Mesendoderm (in vitro differentiated cells): ENCODE results near the gene SREBF1.
A peak's percentile ranks its signal among the peaks of the same experiment; 100 is the strongest.

Source experiments
- DNase-seq: peaks from one replicate; pipeline ENCODE4 v3.0.0; 2013
- H2AK5ac ChIP-seq: 2 replicates; pipeline ENCODE4 v1.6.1; 2013; ENCODE audit warnings: low read length, inconsistent platforms
- H2BK120ac ChIP-seq: 2 replicates; pipeline ENCODE4 v1.6.1; 2013; ENCODE audit warnings: low read depth, mild to moderate bottlenecking, low read length, moderate library complexity, mixed read lengths
- H2BK15ac ChIP-seq: replicated peaks from 2 replicates; pipeline ENCODE4 v1.6.1; 2013; ENCODE audit warnings: low read depth, mild to moderate bottlenecking, moderate library complexity
- H2BK5ac ChIP-seq: 2 replicates; pipeline ENCODE4 v1.6.1; 2013; ENCODE audit warnings: low read length, inconsistent platforms
- H3K18ac ChIP-seq: 2 replicates; pipeline ENCODE4 v1.6.1; 2013; ENCODE audit warnings: mild to moderate bottlenecking, low read length, mixed read lengths
- H3K23ac ChIP-seq: one replicate; pipeline ENCODE4 v1.6.1; 2013; ENCODE audit warnings: low read length
- H3K27ac ChIP-seq: 2 replicates; pipeline ENCODE4 v1.5.1; 2013; ENCODE audit warnings: low read depth, mild to moderate bottlenecking, inconsistent platforms, low read length, moderate library complexity
- H3K27me3 ChIP-seq: 2 replicates; pipeline ENCODE4 v1.6.1; 2013; ENCODE audit warnings: low read length, control low read depth, mild to moderate bottlenecking, inconsistent platforms; ENCODE audit not compliant: insufficient read depth, poor library complexity
- H3K36me3 ChIP-seq: 2 replicates; pipeline ENCODE4 v1.6.1; 2013; ENCODE audit warnings: low read length, inconsistent platforms; ENCODE audit not compliant: control insufficient read depth, insufficient read depth
- H3K4ac ChIP-seq: one replicate; pipeline ENCODE4 v1.6.1; 2013; ENCODE audit warnings: low read depth, mild to moderate bottlenecking, low read length, moderate library complexity
- H3K4me1 ChIP-seq: 2 replicates; pipeline ENCODE4 v1.6.1; 2013; ENCODE audit warnings: low read depth, low read length, inconsistent platforms; ENCODE audit not compliant: control insufficient read depth
- H3K4me2 ChIP-seq: 2 replicates; pipeline ENCODE4 v1.6.1; 2013; ENCODE audit warnings: low read length
- H3K4me3 ChIP-seq: 2 replicates; pipeline ENCODE4 v1.5.1; 2013; ENCODE audit warnings: mild to moderate bottlenecking, low read length
- H3K56ac ChIP-seq: one replicate; pipeline ENCODE4 v1.6.1; 2013; ENCODE audit warnings: low read length
- H3K79me1 ChIP-seq: 2 replicates; pipeline ENCODE4 v1.6.1; 2013; ENCODE audit warnings: low read length, inconsistent platforms
- H3K79me2 ChIP-seq: 2 replicates; pipeline ENCODE4 v1.6.1; 2013; ENCODE audit warnings: mild to moderate bottlenecking, low read length; ENCODE audit not compliant: control insufficient read depth, insufficient read depth
- H3K9ac ChIP-seq: 2 replicates; pipeline ENCODE4 v1.6.1; 2013; ENCODE audit warnings: low read length, inconsistent platforms
- H4K5ac ChIP-seq: one replicate; pipeline ENCODE4 v1.6.1; 2013; ENCODE audit warnings: low read length
- H4K8ac ChIP-seq: one replicate; pipeline ENCODE4 v1.6.1; 2013; ENCODE audit warnings: low read depth, mild to moderate bottlenecking, control low read depth, low read length, moderate library complexity
- WGBS: extraction: QIAGEN DNeasy Blood & Tissue Kit; methylation state at CpG from one replicate; pipeline ENCODE4 v1.1.7; 2013; ENCODE audit warnings: low lambda C conversion rate, missing lambda C conversion rate; ENCODE audit not compliant: insufficient coverage; ENCODE audit errors: extremely low coverage; 5-methylcytosine and 5-hydroxymethylcytosine counted together

Gene SREBF1

GRCh38 chr17:17766077-17766743 is 70.6 kb downstream of the SREBF1 start:
- Histone ChIP-seq H3K4me1 (no peaks in the 10 kb centered on the region), H3K9ac (no peak overlapping the region), H3K23ac (no peak overlapping the region), H4K8ac (no peak overlapping the region), H3K79me2 (no peaks in the 10 kb centered on the region), H3K4me2 (no peak overlapping the region), H3K27ac (no peak overlapping the region), H3K79me1 (no peaks in the 10 kb centered on the region), H4K5ac (no peak overlapping the region), H3K4ac (no peak overlapping the region), H3K27me3 (no peaks in the 10 kb centered on the region), H2BK5ac (no peak overlapping the region), H2BK120ac (no peak overlapping the region), H3K4me3 (no peak overlapping the region), H2BK15ac (no peak overlapping the region), H2AK5ac (no peak overlapping the region), H3K56ac (no peak overlapping the region), H3K18ac (no peak overlapping the region), H3K36me3 (no peaks in the 10 kb centered on the region)
- no peak for DNase-seq
- no CpG with 5 or more reads among the region's 20 CpGs for WGBS

DNA sequence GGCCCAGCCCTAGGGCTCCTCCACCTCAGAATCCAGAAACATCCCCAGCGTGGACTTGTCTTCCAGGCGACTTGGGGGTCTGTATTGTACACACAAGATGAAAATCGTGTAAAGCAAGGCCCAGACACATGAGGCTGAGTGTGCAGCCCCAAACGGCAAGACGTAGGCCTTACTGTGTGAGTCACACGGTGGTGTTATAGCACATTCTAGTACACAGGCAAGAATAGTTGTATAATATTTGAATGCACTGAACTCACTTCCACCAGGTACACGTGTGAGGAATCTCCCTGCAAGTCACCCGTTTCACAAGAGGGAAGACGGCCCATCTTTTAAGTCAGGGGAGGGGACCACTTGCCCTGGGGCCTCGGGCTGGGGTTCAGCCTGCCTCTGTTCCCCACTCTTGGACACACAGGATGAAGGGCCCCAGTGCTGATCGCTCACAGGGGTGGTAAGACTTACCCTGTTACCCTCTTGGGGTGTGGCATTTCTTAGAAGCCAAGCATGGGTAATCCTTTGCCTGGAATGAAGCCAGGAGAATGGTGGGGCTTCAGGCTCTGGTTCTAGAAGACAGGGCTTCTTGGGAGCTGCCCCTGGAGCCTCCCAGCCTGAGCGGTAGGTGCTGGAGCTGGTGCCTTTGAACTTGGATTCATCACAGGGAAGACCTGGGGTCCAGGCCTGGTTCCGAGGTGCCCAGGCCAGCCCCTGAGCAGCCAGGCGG is 71.3 kb downstream of the SREBF1 start:
- Histone ChIP-seq H3K4me1 (no peaks in the 10 kb centered on the region), H3K4ac (no peak overlapping the region), H3K79me1 (no peaks in the 10 kb centered on the region), H2BK15ac (no peak overlapping the region), H4K8ac (no peak overlapping the region), H4K5ac (no peak overlapping the region), H3K27ac (no peak overlapping the region), H2BK5ac (no peak overlapping the region), H3K18ac (no peak overlapping the region), H3K36me3 (no peaks in the 10 kb centered on the region), H3K27me3 (no peaks in the 10 kb centered on the region), H2AK5ac (no peak overlapping the region), H3K4me2 (no peak overlapping the region), H3K79me2 (no peaks in the 10 kb centered on the region), H3K9ac (no peak overlapping the region), H3K4me3 (no peak overlapping the region), H3K23ac (no peak overlapping the region), H2BK120ac (no peak overlapping the region), H3K56ac (no peak overlapping the region)
- no CpG with 5 or more reads among the region's 14 CpGs for WGBS
- DNase-seq = no peak

- Histone ChIP-seq H3K4me3 (no peak overlapping the region), H3K23ac (no peak overlapping the region), H2BK5ac (no peak overlapping the region), H2BK15ac (no peak overlapping the region), H2AK5ac (no peak overlapping the region), H3K4ac (no peak overlapping the region), H3K4me1 (no peaks in the 10 kb centered on the region), H3K36me3 (no peaks in the 10 kb centered on the region), H4K5ac (no peak overlapping the region), H3K9ac (no peak overlapping the region), H3K27me3 (no peaks in the 10 kb centered on the region), H3K18ac (no peak overlapping the region), H3K79me1 (no peaks in the 10 kb centered on the region), H3K27ac (no peak overlapping the region), H3K4me2 (no peak overlapping the region), H3K56ac (no peak overlapping the region), H4K8ac (no peak overlapping the region), H2BK120ac (no peak overlapping the region), H3K79me2 (no peaks in the 10 kb centered on the region)
- WGBS = no CpG with 5 or more reads among the region's 5 CpGs
- DNase-seq = no peak
These were observed 73.1 kb downstream of the SREBF1 start for GRCh38 chr17:17763734-17764133.

- Histone ChIP-seq H3K4me2 (no peak overlapping the region), H2BK15ac (no peak overlapping the region), H3K27ac (no peak overlapping the region), H3K4me3 (no peak overlapping the region), H3K9ac (no peak overlapping the region), H3K4ac (no peak overlapping the region), H3K4me1 (no peaks in the 10 kb centered on the region), H2BK5ac (no peak overlapping the region), H2BK120ac (no peak overlapping the region), H4K8ac (no peak overlapping the region), H3K36me3 (no peaks in the 10 kb centered on the region), H3K23ac (peak overlapping the region; percentile 68), H2AK5ac (no peak overlapping the region), H3K18ac (no peak overlapping the region), H3K79me2 (no peaks in the 10 kb centered on the region), H3K56ac (no peak overlapping the region), H4K5ac (no peak overlapping the region), H3K79me1 (no peaks in the 10 kb centered on the region), H3K27me3 (no peaks in the 10 kb centered on the region)
- WGBS = no CpG with 5 or more reads among the region's 9 CpGs
- DNase-seq = no peak
These were observed 73.7 kb downstream of the SREBF1 start for GRCh38 chr17:17763136-17763535.

GRCh38 chr17:17762744-17763105 is 74.1 kb downstream of the SREBF1 start:
- Histone ChIP-seq H3K4me1 (no peaks in the 10 kb centered on the region), H3K79me2 (no peaks in the 10 kb centered on the region), H3K9ac (no peak overlapping the region), H3K4me3 (no peak overlapping the region), H3K18ac (no peak overlapping the region), H2BK120ac (no peak overlapping the region), H2AK5ac (no peak overlapping the region), H4K5ac (no peak overlapping the region), H3K4ac (no peak overlapping the region), H3K23ac (no peak overlapping the region), H3K79me1 (no peaks in the 10 kb centered on the region), H3K4me2 (no peak overlapping the region), H3K56ac (no peak overlapping the region), H4K8ac (no peak overlapping the region), H3K27ac (no peak overlapping the region), H2BK5ac (no peak overlapping the region), H2BK15ac (no peak overlapping the region), H3K27me3 (no peaks in the 10 kb centered on the region), H3K36me3 (no peaks in the 10 kb centered on the region)
- WGBS = no CpG with 5 or more reads among the region's 5 CpGs
- no peak for DNase-seq
